PC-9 (cell line): ENCODE data around the gene SLC22A12. TPM values are rescaled to one million over a fixed set of nuclear protein-coding genes. Genes with fewer than 3 reads are reported as not detected.

ENCODE experiments used
- BruUV-seq: library from RNA; stranded (reverse); fragments of 400-500 nt; replicated peaks from 2 replicates; lab custom pipeline; 2021; lab: Mats Ljungman, UMichigan
- CTCF ChIA-PET: fragments of 300-600 bp; sonication (Branson Sonifier 250); formaldehyde crosslinking; loops from one replicate; lab custom pipeline; 2022; ENCODE audit warnings: antibody characterized with exemption; lab: Charles Lee
- POLR2A ChIA-PET: fragments of 300-600 bp; sonication (Branson Sonifier 250); formaldehyde crosslinking; loops from one replicate; lab custom pipeline; 2022; ENCODE audit warnings: antibody characterized with exemption; ENCODE audit not compliant: unreplicated experiment; lab: Charles Lee
- DNase-seq, 2 experiments: peaks; one replicate each; pipeline versions ENCODE4 v3.0.0 to v3.0.0-alpha.2; 2015 to 2022; ENCODE audit warnings: mixed read lengths in 1 of 2
- H2AFZ ChIP-seq: fragments of 200-600 bp; sonication (generic); 2 replicates; pipeline ENCODE4 v1.8.1; 2017; ENCODE audit warnings: antibody characterized with exemption
- H3F3A ChIP-seq: fragments of 200-600 bp; sonication (generic); 2 replicates; pipeline ENCODE4 v1.8.1; 2017; ENCODE audit warnings: antibody characterized with exemption, mild to moderate bottlenecking, low read depth; ENCODE audit not compliant: insufficient read depth
- H3K27ac ChIP-seq: fragments of 200-600 bp; sonication (generic); 2 replicates; pipeline ENCODE4 v1.6.1; 2016; ENCODE audit warnings: mixed run types
- H3K27me3 ChIP-seq: fragments of 200-600 bp; sonication (generic); 2 replicates; pipeline ENCODE4 v1.6.1; 2016; ENCODE audit warnings: low read depth, mixed run types; ENCODE audit not compliant: insufficient read depth
- H3K36me3 ChIP-seq: fragments of 200-600 bp; sonication (generic); 2 replicates; pipeline ENCODE4 v1.6.1; 2016; ENCODE audit warnings: low read depth, mixed run types
- H3K4me1 ChIP-seq: fragments of 200-600 bp; sonication (generic); replicated peaks from 2 replicates; pipeline ENCODE4 v1.6.1; 2016; ENCODE audit warnings: mixed run types; ENCODE audit not compliant: insufficient read depth
- H3K4me2 ChIP-seq: fragments of 200-600 bp; sonication (generic); 2 replicates; pipeline ENCODE4 v1.6.1; 2017; ENCODE audit warnings: mixed run types
- H3K4me3 ChIP-seq: fragments of 200-600 bp; sonication (generic); 2 replicates; pipeline ENCODE4 v1.6.1; 2016; ENCODE audit warnings: mixed run types
- H3K79me2 ChIP-seq: fragments of 200-600 bp; sonication (generic); 2 replicates; pipeline ENCODE4 v1.6.1; 2017; ENCODE audit warnings: low read depth, mixed run types
- H3K9me2 ChIP-seq: fragments of 200-600 bp; sonication (generic); 2 replicates; pipeline ENCODE4 v1.8.1; 2017; ENCODE audit warnings: mild to moderate bottlenecking; ENCODE audit not compliant: insufficient read depth
- H3K9me3 ChIP-seq: fragments of 200-600 bp; sonication (generic); 2 replicates; pipeline ENCODE4 v1.8.1; 2016; ENCODE audit warnings: low read depth; ENCODE audit not compliant: insufficient read depth
- H4K20me1 ChIP-seq: fragments of 200-600 bp; sonication (generic); 2 replicates; pipeline ENCODE4 v1.8.1; 2017; ENCODE audit not compliant: insufficient read depth
- CTCF ChIP-seq: fragments of 200-600 bp; sonication (generic); conservative IDR thresholded peaks from 2 replicates; pipeline ENCODE4 v1.6.1; 2017; ENCODE audit warnings: mixed run types, antibody characterized with exemption, mild to moderate bottlenecking, moderate library complexity
- EZH2 ChIP-seq: fragments of 200-600 bp; sonication (generic); IDR thresholded peaks from 2 replicates; pipeline ENCODE4 v1.8.0; 2017; ENCODE audit warnings: antibody characterized with exemption, low read depth
- intact Hi-C: fragments of 100-400 bp; cut with micrococcal nuclease; formaldehyde crosslinking; loops from one replicate; pipeline ENCODE4 v1.10.0; 2022; ENCODE audit not compliant: unreplicated experiment
- total RNA-seq: library from RNA; stranded (reverse); gene quantifications from 2 replicates; pipeline ENCODE4 v1.2.3, GENCODE V29; 2021

The SLC22A12 gene
- total RNA-seq, 1 experiment from 2014 or later = not detected

DNA sequence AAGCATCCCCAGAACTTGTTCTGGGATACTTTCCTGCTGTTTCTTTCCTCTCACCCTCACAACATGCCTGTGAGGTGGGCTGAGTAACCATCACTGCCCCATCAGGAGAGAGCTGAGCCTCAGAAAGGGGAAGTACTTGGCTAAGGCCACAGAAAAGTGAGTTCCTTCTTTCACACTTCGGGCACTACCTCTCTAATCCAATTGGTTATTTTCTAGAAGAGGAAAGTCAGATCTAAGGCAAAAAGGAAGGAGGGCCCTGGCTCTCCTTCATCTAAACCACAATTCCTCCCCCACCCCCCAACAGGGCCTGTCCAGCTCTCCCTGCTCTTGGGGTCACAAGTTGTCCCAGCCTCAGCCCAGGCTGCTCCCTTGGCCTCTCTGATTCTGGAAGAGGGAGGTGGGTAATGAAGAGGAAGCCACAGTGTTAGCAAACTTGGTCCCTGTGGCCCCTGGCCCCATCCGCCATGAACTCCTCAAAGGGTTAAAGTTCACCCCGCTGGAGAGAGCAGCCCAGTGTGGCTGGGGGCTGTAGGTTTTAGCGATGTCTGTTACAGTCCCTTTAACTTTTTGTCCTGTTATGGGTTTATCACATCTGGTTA is 34.0 kb downstream of the SLC22A12 start:
- ChIA-PET CTCF (no interaction called here), POLR2A (no interaction called here)
- H3K9me3 ChIP-seq = no peaks in the 10 kb centered on the region
- no peaks in the 10 kb centered on the region for H3K36me3 ChIP-seq
- TF ChIP-seq CTCF (no peak), EZH2 (no peak)
- H3K27ac ChIP-seq = no peak overlapping the region
- no TSS peak for BruUV-seq
- H3K79me2 ChIP-seq = no peaks in the 10 kb centered on the region
- H2AFZ ChIP-seq = no peak overlapping the region
- H3K4me1 ChIP-seq = no peaks in the 10 kb centered on the region
- DNase-seq = no peak
- H3K4me2 ChIP-seq = no peak overlapping the region
- no peaks in the 10 kb centered on the region for H3K9me2 ChIP-seq
- no peaks in the 10 kb centered on the region for H4K20me1 ChIP-seq
- H3K4me3 ChIP-seq = no peak overlapping the region
- no peaks in the 10 kb centered on the region for H3F3A ChIP-seq
- intact Hi-C loops = no loop called here
- H3K27me3 ChIP-seq = peaks cover 21% of the 10 kb centered on the region; the same call in 1 of the 2 replicates

DNA sequence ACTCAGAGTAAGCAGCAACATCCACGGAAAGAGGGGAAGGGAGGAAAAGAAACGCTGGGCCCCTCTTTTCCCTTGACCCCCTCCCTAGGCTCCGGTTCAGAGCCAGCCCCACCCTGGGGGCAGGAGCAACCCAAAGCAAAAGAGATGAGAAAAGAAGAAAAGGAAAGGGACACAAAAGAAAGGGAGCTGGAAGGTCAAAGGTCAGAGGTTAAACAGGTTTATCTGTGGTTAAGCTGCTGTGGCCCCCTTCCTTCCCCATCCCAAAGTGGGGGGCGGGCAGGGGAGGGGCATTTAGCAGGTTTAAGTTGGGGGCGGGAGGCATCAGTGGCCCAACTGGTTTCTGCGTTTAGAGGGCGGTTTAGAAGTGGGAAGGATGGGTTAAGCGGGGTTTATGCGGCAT is 35.6 kb downstream of the SLC22A12 start:
- CTCF ChIA-PET = no interaction called here
- BruUV-seq = no TSS peak
- Histone ChIP-seq H2AFZ (no peak overlapping the region), H3K4me1 (no peaks in the 10 kb centered on the region), H3F3A (no peaks in the 10 kb centered on the region), H3K4me3 (no peak overlapping the region), H3K27me3 (peaks cover 25% of the 10 kb centered on the region; the same call in 1 of the 2 replicates), H3K36me3 (no peaks in the 10 kb centered on the region), H3K27ac (no peak overlapping the region), H3K79me2 (no peaks in the 10 kb centered on the region), H3K4me2 (no peak overlapping the region), H3K9me2 (no peaks in the 10 kb centered on the region), H4K20me1 (no peaks in the 10 kb centered on the region), H3K9me3 (no peaks in the 10 kb centered on the region)
- TF ChIP-seq CTCF (no peak), EZH2 (no peak)
- POLR2A ChIA-PET = no interaction called here
- intact Hi-C loops = no loop called here
- no peak for DNase-seq

DNA sequence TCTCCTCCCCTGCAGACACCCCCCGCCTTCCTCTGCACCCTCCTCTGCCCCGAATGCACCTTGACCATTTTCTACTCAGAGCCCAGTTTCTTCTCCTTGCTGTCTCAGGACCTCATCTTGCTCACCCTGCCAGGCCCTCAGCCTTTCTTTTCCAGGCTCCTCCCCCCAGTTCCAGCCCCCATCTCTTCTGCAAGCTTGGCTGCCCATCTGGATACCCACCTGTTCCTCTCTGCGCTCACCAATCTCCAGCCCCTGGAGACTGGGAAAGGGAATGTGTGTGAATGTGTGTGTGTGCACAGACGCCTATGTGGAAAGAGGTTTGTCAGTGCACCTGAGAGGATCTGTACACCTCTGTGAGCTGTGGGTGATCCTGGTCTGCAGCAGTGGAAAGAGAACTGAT is 36.4 kb downstream of the SLC22A12 start:
- no TSS peak for BruUV-seq
- TF ChIP-seq CTCF (no peak), EZH2 (no peak)
- Histone ChIP-seq H4K20me1 (no peaks in the 10 kb centered on the region), H3K27ac (no peak overlapping the region), H3K79me2 (no peaks in the 10 kb centered on the region), H2AFZ (no peak overlapping the region), H3K4me1 (no peaks in the 10 kb centered on the region), H3K9me2 (no peaks in the 10 kb centered on the region), H3K4me3 (no peak overlapping the region), H3K36me3 (no peaks in the 10 kb centered on the region), H3K4me2 (no peak overlapping the region), H3F3A (no peaks in the 10 kb centered on the region), H3K9me3 (no peaks in the 10 kb centered on the region), H3K27me3 (peaks cover 32% of the 10 kb centered on the region; the same call in 1 of the 2 replicates)
- ChIA-PET POLR2A (no interaction called here), CTCF (interaction anchor here (0.7 kb wide), 1 partner anchor 19 kb away, joined by 3 read pairs; no protein-coding TSS in a partner anchor)
- no peak for DNase-seq
- intact Hi-C loops = no loop called here
